HG03571 (cell line): Measurements from ENCODE around the gene RAI14.
"Not testable (repeated sequence)": the region's sequence is repeated elsewhere in the genome, so short reads cannot be mapped to it uniquely, and the experiment has no call there.

Experiments
- ATAC-seq: cut with Tn5 transposase; IDR thresholded peaks from one replicate; pipeline ENCODE4 v1.9.1; 2021; ENCODE audit not compliant: unreplicated experiment

Gene RAI14

GRCh38 chr5:34697308-34698108 lies 41.4 kb downstream of the RAI14 start:
- ATAC-seq, result no peak

- no peak for ATAC-seq
These were observed 41.9 kb downstream of the RAI14 start for GRCh38 chr5:34698109-34698419.

GRCh38 chr5:34698754-34699153 lies 42.6 kb downstream of the RAI14 start:
- no peak for ATAC-seq

- ATAC-seq, result no peak
These were observed 43.3 kb downstream of the RAI14 start for GRCh38 chr5:34699155-34700077.

GRCh38 chr5:34700078-34700452 lies 43.9 kb downstream of the RAI14 start:
- no peak for ATAC-seq

- ATAC-seq, result not testable (repeated sequence)
These were observed 45.3 kb downstream of the RAI14 start for GRCh38 chr5:34701442-34701841.

- ATAC-seq, result no peak
These were observed 47.9 kb downstream of the RAI14 start for GRCh38 chr5:34703767-34704713.

DNA sequence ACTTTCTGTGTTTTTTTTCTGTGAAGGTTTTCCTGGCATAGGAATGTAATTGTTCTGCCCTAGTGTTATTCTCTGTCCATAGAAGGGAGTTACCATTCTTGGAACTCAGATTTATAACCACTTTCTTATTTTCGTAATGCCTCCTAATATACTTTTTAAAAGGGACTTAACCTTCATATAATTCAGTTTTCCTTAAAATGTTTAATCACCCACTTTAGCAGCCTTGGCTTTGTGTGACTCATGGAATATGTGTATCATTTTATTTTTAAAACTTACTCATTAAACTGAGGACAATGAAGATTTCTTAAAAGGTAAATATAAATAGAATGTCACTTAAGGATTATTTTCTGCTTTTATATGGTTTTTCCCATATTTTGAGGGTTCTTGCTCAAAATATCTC lies 50.0 kb downstream of the RAI14 start:
- no peak for ATAC-seq

DNA sequence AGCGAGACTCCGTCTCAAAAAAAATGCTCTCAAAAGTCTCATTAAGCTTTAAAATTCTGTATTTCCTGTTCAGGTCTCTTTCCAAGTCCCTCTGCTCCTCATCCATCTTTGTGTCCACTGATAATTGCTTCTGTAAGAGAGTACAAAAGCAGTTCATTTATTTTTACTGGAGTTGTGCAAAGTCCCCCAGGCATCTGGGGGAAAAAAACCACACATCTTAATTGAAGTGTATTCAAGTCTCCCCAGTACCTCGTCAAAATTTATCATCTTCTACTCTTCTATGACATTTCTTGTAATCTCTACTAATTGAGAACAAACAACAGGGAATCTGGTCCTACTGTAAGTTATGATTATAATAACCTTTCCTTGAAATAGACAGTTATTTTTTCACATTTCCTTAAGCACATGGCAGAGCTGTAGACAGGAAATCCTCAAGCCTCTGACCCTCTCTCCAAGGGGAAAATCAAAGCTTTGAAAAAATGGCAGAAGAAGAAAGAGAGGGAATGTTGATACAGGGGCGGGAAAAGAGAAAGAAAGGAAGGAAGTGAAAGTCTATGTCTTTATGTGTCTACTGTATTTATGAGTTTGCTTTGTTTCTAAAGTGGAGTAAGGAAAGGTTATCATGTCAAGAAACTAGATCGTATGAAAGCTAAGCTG lies 51.5 kb downstream of the RAI14 start:
- no peak for ATAC-seq

DNA sequence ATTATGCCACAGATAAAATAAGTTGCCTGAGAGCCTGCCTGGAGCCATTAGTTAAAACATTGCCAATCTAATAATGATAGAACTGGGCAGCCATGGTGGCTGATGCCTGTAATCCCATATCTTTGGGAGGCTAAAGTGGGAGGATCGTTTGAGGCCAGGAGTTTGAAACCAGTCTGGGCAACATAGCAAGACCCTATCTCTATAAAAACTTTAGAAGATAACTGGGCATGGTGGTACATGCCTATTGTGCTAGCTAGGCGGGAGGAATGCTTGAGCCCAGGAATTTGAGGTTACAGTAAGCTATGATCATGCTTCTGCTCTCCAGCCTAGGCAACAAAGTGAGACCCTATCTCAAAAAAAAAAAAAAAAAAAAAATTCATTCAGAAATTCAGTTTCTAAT lies 52.6 kb downstream of the RAI14 start:
- no peak for ATAC-seq

DNA sequence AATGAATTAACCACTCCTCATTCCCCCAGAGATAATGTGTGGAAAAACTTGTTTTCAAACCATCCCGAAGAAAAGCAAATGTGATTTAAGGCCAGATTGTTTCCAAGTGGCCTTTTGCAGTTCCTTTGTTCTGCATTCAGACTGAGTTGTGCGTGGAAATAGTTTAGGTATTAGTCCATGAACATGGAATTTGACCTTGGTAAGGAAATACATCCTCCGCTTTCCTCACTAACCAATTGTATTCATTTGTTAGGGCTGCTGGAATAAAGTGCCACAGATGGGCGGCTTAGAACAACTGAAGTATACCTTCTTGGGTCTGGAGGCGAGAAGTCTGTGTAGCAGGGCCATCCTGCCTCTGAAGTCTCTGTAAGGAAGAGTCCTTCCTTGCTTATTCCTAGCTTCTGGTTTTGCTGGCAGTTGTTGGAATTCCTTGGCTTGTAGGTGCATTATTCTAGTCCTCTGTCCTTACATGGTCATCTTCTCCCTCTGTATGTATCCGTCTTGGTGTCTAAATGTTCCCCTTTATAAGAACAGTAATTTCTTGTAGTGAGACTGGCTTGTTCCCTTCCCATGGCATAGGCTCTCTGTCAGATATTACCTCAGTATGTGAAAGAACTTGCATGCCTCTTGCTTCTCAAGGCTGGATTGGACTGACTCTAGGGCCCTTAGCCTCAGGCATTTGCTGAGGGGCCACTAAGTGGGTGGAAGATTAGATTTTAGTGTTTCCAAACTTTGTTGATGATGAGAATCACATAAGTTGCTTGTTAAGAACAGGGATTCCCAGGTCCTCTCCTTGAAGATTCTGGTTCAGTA lies 53.9 kb downstream of the RAI14 start:
- no peak for ATAC-seq

GRCh38 chr5:34712565-34712964 lies 56.4 kb downstream of the RAI14 start:
- no peak for ATAC-seq

GRCh38 chr5:34715711-34716110 lies 59.6 kb downstream of the RAI14 start:
- no peak for ATAC-seq

DNA sequence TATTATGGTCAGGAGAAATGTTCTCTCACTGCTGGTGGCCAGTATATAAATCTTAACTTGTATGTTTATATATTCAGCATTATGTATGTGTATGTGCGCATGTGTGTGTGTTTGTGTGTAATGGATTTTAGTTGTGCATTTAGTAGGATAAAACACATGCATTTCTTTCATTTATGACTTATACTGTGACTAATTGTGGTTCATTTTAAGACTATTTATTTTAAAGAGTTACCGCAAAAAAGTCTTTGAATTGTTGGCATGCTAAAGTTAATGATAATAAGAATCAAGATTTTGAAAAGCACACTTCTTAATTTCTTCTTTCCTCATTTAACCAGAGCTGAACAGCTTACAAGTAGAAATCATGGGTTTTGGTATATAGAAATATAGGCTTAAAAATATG lies 60.9 kb downstream of the RAI14 start:
- no peak for ATAC-seq

DNA sequence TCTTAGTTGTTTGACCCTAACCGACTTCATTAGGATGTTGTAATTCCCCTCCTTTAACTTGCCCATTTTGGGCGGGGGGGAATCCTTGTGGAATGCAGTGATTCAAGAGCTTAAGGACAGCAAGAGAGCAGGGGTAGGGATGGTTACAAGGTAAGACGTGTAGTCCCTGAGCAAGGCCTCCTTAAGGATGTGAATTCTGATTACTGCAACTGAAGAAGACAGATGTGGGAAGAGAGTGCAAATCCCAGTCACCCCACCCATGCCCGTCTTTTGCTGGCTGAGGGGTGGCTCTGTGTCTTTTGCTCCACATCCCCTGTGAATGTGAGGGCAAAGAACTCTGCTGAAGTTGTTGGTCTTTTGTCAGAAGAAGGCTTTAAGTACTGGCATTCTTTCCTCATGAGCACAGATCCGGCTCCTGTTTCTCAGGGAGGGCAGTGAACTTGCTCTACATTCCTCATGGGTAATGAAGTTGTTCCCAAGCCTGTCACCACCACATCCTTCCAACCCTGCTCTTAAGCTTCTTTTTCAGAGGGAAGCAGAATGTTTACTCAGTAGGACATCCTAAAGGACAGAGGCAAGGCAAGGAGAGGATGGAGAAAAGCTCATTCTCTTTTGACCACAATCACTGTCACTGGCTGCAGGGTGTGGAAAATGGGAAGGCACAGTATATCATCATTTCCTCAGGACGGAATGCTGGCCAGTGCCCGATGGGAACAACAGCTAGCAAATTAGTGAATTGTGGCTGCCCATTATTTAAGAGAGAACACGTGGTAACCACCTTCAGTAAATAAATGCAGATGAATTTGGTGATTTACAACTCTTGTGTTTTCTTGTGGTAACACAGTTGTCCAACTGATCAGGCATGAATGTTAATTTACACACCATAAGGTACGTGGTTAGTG lies 61.5 kb downstream of the RAI14 start:
- no peak for ATAC-seq

- ATAC-seq, result no peak
These were observed 62.4 kb downstream of the RAI14 start for GRCh38 chr5:34718516-34718915.

DNA sequence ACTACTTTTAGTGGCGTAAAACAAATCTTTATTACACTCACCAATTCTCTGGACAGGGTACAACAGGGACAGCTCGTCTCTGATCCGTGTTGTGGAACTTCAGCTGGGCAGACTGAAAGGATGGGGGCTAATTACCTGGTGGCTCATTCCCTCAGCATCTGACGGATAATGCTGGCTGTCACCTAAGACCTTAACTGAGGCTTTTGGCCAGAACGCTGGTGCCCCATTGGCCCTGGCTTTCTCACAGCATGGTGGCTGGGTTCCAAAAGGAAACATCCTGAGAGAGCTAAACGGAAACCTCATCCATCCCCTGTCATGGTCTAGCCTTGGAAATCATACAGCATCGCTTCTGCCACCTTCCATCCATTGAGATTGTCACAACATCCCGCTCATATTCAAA lies 62.9 kb downstream of the RAI14 start:
- ATAC-seq, result no peak

- ATAC-seq, result no peak
These were observed 65.2 kb downstream of the RAI14 start for GRCh38 chr5:34721327-34721726.

DNA sequence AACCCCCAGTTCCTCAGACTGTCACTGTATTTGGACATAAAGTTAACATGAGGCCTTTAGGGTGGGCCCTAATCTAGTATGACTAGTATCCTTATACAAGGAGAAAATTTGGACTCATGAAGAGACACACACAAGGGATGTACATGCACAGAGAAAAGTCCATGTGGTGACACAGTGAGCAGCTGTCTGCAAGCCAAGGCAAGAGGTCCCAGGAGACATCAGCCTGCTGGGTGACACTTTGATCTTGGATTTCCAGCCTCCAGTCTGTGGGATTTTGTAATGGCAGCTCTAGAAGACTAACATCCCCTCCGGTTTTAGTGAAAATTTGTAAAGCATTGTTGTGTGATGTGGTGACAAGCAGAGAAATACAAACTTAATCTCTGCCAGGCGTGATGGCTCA lies 66.1 kb downstream of the RAI14 start:
- ATAC-seq, result no peak
